Endometrium (tissue), 2 donors: ENCODE results near the gene ALAS1.

Experiments
- FAIRE-seq: peaks from 2 replicates; lab custom pipeline; 2012; peaks lifted over from hg19 to GRCh38; lab: Jason Lieb, UNC
- donor health status: control.
- donor health status: control.

The ALAS1 gene

GRCh38 chr3:52221141-52221562 lies 23.2 kb downstream of the ALAS1 start:
- no peak for FAIRE-seq

- FAIRE-seq, result no peak
Measured at GRCh38 chr3:52221563-52222318, 23.8 kb downstream of the ALAS1 start.

- FAIRE-seq, result no peak
Measured at GRCh38 chr3:52222319-52223221, 24.6 kb downstream of the ALAS1 start.

- no peak for FAIRE-seq
Measured at GRCh38 chr3:52223449-52224408, 25.8 kb downstream of the ALAS1 start.

GRCh38 chr3:52225452-52226228 lies 27.7 kb downstream of the ALAS1 start, which contains the start of gene TLR9:
Gene TLR9 (minus strand): TSS chr3:52225645. CDS start chr3:52225529, 116 bp downstream.
- no peak for FAIRE-seq

- no peak for FAIRE-seq
Measured at GRCh38 chr3:52226229-52226817, 28.4 kb downstream of the ALAS1 start.

GRCh38 chr3:52227117-52227516 lies 29.2 kb downstream of the ALAS1 start:
- FAIRE-seq, result no peak

GRCh38 chr3:52227766-52228165 lies 29.8 kb downstream of the ALAS1 start:
- FAIRE-seq, result no peak

GRCh38 chr3:52228266-52228665 lies 30.3 kb downstream of the ALAS1 start:
- FAIRE-seq, result no peak

GRCh38 chr3:52228751-52229291 lies 30.9 kb downstream of the ALAS1 start:
- no peak for FAIRE-seq

- FAIRE-seq, result no peak
Measured at GRCh38 chr3:52229656-52230055, 31.7 kb downstream of the ALAS1 start.

- FAIRE-seq, result no peak
Measured at GRCh38 chr3:52230461-52230860, 32.5 kb downstream of the ALAS1 start.

GRCh38 chr3:52230889-52231499 lies 33.0 kb downstream of the ALAS1 start:
- FAIRE-seq, result no peak

- no peak for FAIRE-seq
Measured at GRCh38 chr3:52231502-52232278, 33.7 kb downstream of the ALAS1 start.

- FAIRE-seq, result no peak
Measured at GRCh38 chr3:52232279-52233107, 34.5 kb downstream of the ALAS1 start.

GRCh38 chr3:52233108-52233591 lies 35.2 kb downstream of the ALAS1 start:
- no peak for FAIRE-seq

GRCh38 chr3:52233968-52234367 lies 36.0 kb downstream of the ALAS1 start:
- no peak for FAIRE-seq
